Right lung (tissue), 10 donors: ENCODE measurements around the gene NOS1AP. TPM values are rescaled to one million over a fixed set of nuclear protein-coding genes. Genes with fewer than 3 reads are reported as not detected.
A peak's percentile ranks its signal among the peaks of the same experiment; 100 is the strongest.
"Not testable (repeated sequence)": the region's sequence is repeated elsewhere in the genome, so short reads cannot be mapped to it uniquely, and the experiment has no call there.

Source experiments
- DNase-seq, 2 donors: peaks; one replicate each; pipeline ENCODE4 v3.0.0-alpha.2; 2013
- long read RNA-seq, 8 donors: transcript quantifications; one replicate each; lab custom pipeline, GENCODE V29; 2026
- polyA plus RNA-seq, 5 donors: library from polyadenylated mRNA; unstranded; fragments of 120-200 nt; gene quantifications; one replicate each; pipeline versions ENCODE4 v1.2.1 to v1.2.3, GENCODE V29; 2013; ENCODE audit warnings: inconsistent platforms in 1 of 5, low replicate concordance in 1 of 5; ENCODE audit not compliant: insufficient read length in 5 of 5, insufficient read depth in 1 of 5

NOS1AP gene
- polyA plus RNA-seq: 1 to 10 TPM; 2.0 to 3.2 (median 2.8) TPM
- long read RNA-seq, donor 1, full-length matches to known transcripts: 1 of 1 reads
- long read RNA-seq, donor 1, partial matches to known transcripts: 0 of 1 reads
- long read RNA-seq, donor 1, other reads (novel, unspliced or antisense): 0 of 1 reads
- long read RNA-seq, donor 2: 0 reads
- long read RNA-seq, donor 3: 0 reads
- long read RNA-seq, donor 4: 0 reads
- long read RNA-seq, donor 5, full-length matches to known transcripts: 1 of 1 reads
- long read RNA-seq, donor 5, partial matches to known transcripts: 0 of 1 reads
- long read RNA-seq, donor 5, other reads (novel, unspliced or antisense): 0 of 1 reads
- long read RNA-seq, donor 6: 0 reads
- long read RNA-seq, donor 7: 0 reads
- long read RNA-seq, donor 8: 0 reads

DNA sequence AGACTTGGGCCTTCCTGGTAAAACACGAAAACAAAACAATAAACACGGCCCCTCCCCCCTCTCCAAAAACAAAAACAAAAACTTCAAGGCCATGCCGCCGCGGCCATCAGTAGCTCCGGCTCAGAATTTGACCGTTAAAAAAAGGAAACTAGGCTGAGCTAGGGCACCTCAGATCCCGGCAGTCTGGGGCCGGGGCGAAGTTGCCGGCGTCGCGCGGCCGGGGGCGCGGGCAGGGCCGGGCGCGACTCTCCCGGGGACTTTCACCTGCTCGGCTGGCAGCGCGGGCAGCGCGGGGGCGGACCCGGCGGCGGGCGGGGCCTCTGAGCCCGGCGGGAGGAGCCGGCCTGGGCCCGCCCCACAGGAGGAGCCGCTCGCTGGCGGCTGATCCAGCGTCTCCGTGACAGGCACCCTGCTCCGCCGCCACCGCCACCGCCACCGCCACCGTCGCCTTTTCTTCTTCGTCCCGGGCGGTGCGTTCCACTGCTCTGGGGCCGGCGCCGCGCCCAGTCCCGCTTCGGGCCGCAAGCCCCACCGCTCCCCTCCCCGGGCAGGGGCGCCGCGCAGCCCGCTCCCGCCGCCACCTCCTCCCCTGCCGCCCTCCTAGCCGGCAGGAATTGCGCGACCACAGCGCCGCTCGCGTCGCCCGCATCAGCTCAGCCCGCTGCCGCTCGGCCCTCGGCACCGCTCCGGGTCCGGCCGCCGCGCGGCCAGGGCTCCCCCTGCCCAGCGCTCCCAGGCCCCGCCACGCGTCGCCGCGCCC, at the start of gene NOS1AP:
Gene NOS1AP (plus strand): TSS at position 358 of the 760 bp plus-strand sequence. CDS start 487 bp downstream, outside the sequence.
- peak; percentile 55 to 59 for DNase-seq

DNA sequence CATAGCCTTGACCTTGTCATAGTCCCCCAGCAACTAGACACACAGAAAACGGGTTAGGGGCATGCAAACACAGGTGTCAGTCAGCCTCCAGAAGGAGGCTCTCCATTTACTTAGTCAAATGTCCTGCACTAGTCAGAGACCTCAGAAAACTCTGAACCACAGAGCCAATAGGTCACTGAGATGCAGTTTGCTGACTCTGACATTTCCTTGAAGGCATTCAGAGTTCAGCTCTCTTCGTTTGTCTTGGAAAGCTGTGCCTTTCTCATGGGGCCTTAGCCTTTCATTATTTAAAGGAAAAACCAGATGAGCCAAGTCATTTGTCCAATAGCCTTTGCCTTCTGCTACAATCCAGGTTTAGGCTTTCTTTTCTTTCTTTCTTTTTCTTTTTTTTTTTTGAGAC, 49.3 kb upstream of the NOS1AP start:
- no peak for DNase-seq

DNA sequence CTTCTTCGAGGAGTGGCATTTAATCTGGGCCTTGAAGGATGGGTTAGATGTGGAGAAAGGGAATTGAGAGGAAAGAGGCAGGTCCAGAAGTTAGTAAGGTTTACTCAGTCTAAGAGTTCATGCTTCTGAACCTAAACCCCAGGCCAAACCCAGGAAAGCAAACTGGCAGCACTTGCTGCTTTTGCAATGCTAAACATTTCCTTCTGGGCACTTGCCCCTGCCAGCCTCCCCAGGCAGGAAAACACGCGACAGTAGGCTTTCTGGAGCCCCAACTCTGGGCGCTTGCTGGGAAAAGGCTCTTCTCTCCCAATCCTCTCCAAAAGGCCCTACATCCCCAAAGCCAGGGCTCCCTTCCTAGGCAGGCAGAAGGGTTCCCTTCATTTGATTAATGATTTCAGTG, 48.4 kb upstream of the NOS1AP start:
- DNase-seq: no peak

DNA sequence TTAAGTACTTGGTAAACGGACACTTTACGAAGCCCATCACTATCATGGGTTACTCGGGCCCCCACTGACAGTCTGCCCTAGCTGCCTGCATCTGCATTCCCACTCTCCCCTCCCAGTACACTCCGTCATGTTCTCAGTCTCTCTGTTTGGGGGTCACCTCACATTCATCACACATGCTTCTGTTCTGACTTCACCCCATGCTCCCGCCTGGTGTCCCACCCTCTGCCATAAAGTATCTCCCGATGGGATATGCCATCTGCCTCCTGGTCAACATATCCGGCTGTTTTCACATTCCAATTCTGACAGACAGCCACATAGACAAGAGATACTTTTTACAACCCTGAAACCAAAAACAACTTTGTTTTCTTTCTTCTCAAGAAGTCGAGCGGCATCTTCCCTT, 46.9 kb upstream of the NOS1AP start:
- DNase-seq: no peak

GRCh38 chr1:162023181-162023546, 46.3 kb upstream of the NOS1AP start:
- no peak for DNase-seq

DNA sequence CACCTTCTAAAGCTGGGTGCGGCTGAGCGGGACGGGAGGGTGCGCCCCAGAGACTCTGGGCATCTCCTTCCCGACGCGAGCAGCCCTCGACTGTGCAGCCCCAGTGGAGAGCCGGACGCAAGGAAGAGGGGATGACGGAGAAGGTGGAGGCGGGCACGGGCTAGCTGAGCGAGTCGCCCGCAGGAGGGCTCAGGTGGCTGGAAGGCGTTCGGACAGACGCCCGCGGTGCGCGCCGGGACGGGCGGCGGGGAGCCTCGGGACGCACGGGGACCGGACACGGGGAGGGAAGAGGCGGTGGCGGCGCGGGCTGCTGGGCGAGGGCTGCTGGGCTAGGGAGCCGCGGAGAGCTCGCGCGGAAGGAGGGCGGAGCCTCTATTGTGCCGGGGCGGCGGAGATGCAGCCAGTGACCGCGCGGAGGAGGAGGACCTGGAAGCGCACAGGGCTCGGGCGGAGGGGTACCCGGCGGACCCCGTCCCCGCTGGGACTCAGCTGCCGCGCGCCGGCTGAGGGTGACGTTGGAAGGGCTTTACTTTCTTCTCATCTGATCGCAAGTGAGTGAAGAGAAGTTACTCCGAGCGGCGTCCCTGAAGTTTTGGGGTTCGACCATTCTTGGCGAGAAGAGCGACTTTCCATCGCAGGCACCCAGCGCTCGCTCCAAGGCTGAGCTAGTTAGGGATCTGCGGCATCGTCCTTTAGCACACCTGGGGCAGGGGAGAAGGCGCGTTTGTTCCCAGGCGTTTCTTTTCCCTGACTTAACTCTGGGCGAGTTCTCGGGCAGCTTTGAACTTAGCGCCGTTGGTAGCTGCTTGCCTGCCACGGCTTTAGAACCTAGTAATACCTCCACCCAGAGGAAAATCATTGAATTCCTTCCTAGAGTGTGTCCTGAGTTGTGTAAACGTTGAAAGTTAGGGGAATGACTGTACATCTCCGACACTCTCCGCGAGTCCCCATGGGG, 45.7 kb upstream of the NOS1AP start, which contains the start of gene OLFML2B:
Gene OLFML2B (minus strand): TSS at position 323 of the 955 bp plus-strand sequence. CDS start 439 bp downstream, outside the sequence.
- peak in 1 of 2 donors; percentile 34 for DNase-seq

DNA sequence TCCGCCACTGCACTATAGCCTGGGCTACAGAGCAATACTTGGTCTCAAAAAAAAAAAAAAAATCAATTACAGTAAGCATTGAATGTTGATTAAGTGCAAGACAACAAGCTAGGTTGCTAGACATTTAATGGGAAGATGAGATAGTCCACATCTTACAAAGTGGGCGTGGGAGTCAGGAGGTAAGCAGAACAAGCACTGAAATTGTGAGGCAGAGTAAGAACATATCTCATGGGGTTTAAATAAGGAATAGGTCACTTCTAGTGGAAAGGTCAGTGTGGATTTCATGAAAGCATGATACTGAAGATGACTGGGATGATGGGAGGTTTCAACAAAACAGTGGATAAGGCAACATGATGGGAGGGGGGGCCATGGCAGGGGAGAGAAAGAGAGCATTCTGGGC, 44.0 kb upstream of the NOS1AP start:
- DNase-seq: no peak

GRCh38 chr1:162026881-162027280, 42.6 kb upstream of the NOS1AP start:
- DNase-seq: no peak

DNA sequence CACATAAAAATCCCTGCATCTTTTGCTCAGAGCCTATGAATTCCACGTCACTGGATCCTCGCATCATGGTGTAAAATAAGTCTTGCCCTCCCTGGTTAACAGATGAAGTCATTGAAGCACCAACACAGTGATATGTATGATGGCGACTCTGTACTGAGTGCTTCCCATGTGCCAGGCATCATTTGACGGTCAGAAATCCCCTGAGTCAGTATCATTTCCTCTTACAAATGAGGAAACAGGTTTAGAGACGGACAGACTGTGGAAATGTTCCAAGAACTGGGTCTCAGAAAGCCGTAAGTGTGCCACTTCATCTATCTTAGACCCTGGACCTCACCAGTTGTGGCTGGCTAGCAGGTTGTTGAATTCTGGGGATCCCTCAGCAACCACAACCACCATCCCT, 40.8 kb upstream of the NOS1AP start:
- DNase-seq: no peak

GRCh38 chr1:162029157-162029556, 40.3 kb upstream of the NOS1AP start:
- no peak for DNase-seq

DNA sequence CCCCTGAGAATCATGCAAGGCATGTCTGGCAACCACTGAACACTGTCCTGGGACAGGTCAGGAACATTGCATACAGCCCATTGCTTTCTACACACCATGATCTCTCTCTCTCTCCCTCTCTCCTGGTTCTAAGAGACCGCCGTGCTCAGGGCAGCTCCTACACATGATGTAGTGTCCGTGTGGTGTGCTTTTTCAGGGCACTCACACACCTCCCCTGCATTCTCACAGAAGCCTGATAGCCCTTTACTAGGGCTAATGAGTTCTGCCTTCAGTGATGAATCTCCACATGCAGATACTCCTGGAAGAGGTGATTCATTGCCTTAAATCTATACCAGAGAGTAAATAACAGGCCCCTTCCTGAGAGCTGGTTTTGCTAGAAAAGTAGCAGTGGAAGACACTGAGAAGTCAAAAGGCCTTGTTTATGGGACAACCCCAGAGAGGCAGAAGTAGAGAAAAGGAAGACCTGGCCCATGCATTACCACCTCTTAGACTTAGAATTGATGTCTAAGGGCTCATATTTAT, 38.7 kb upstream of the NOS1AP start:
- no peak for DNase-seq

GRCh38 chr1:162033428-162033827, 36.1 kb upstream of the NOS1AP start:
- DNase-seq: no peak

DNA sequence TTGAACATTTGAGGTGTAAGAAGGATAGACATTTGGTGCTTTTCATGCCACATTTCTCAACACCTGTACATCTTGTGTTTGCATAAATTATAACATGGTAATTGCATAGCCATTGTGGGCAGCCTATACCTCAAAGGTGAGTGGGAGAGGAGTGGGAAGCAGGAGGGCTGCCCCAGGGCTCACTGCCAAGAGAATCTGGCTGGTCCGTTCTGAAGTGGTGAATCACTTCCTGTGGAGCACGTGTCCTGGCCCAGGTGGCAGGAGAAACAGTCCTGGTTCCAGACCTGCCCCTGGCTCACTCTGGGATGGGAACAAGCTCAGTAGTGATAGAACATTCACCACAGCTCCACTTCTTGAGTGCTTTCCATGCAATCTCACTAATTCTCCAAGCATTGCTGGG, 34.2 kb upstream of the NOS1AP start:
- DNase-seq: no peak

DNA sequence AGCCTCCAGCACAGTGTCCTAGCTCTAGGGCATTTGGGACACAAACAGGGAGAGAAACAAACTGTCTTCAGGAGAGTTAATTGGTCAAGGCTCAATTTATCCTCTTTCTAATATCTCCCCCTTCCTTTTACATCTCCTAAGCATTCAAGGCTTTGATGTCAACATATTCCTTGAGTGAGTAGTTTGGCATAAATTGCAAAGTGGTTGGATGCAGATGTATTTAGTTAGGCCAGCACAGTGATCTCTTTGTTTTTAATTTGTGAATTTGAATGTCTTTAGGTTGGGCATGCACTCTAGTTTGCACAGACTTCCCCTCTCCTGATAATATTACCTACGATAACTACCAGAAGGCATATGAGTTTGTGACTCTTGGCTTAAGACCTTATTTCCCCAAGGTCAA, 33.3 kb upstream of the NOS1AP start:
- DNase-seq: no peak

DNA sequence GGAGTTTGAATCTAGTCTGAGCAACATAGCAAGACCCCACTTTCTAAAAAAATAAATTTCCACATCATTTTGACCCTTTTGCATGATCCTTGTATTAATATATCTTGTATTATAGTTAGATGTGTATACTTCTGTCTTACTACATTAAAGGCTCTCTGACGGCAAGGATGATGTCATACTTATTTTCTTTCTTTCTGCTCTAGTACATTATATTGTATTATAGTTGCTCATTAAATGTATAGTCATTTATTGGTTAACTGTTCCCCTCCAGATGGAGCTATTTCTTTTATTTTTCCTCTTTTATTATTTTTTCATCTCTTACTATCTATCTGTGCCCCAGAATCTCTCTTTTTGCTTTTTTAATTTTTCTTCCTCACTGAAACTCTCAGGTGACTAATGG, 30.9 kb upstream of the NOS1AP start:
- no peak for DNase-seq

GRCh38 chr1:162040001-162040400, 29.5 kb upstream of the NOS1AP start:
- DNase-seq: no peak

- DNase-seq: no peak
Observed at GRCh38 chr1:162040657-162041056, 28.8 kb upstream of the NOS1AP start.

GRCh38 chr1:162042361-162042760, 27.1 kb upstream of the NOS1AP start:
- no peak for DNase-seq

GRCh38 chr1:162046921-162047320, 22.6 kb upstream of the NOS1AP start:
- DNase-seq: no peak

- not testable (repeated sequence) for DNase-seq
Observed at GRCh38 chr1:162053949-162054348, 15.5 kb upstream of the NOS1AP start.

- DNase-seq: no peak
Observed at GRCh38 chr1:162055062-162055461, 14.4 kb upstream of the NOS1AP start.

- DNase-seq: peak; percentile 42 to 63
Observed at GRCh38 chr1:162056043-162056442, 13.4 kb upstream of the NOS1AP start.
